ENCODE data around the gene SCARF2. TPM values are rescaled to one million over a fixed set of nuclear protein-coding genes. Genes with fewer than 3 reads are reported as not detected.

The SCARF2 gene
- total and polyA plus RNA-seq, 2 donors (not counting 1 experiment from before 2014, with no cell fraction given) = 0.86 to 1.3 TPM

DNA sequence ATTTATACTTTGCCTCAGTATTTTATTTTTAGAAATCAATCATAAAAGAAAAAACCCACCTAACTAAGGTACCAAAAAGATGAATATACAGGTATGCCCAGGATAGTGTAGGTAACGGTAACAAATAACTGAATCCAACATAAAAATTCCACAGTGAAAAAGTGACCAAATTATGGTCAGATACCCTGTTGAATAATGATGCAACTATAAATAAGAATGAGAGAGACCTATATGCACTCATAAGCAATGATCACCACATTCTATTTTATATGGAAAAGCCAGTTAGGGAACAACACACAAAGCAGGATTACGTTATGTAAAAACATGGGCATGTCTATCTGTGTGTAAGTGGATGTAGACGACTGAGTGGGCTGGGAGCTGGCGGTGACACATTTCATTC lies 50.7 kb downstream of the SCARF2 start:
- TF ChIP-seq EZH2 (IDR thresholded peaks at IDR 0.05; ENCODE audit: borderline replicate concordance, insufficient read depth, low read depth, low read length, poor library complexity, severe bottlenecking) = no peak
- TF ChIP-seq, protein P1, sequence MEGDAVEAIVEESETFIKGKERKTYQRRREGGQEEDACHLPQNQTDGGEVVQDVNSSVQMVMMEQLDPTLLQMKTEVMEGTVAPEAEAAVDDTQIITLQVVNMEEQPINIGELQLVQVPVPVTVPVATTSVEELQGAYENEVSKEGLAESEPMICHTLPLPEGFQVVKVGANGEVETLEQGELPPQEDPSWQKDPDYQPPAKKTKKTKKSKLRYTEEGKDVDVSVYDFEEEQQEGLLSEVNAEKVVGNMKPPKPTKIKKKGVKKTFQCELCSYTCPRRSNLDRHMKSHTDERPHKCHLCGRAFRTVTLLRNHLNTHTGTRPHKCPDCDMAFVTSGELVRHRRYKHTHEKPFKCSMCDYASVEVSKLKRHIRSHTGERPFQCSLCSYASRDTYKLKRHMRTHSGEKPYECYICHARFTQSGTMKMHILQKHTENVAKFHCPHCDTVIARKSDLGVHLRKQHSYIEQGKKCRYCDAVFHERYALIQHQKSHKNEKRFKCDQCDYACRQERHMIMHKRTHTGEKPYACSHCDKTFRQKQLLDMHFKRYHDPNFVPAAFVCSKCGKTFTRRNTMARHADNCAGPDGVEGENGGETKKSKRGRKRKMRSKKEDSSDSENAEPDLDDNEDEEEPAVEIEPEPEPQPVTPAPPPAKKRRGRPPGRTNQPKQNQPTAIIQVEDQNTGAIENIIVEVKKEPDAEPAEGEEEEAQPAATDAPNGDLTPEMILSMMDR (IDR thresholded peaks at IDR 0.05) = no peak
- WGBS (ENCODE audit: insufficient coverage) = no CpG with 5 or more reads among the region's 4 CpGs
- H4K20me1 ChIP-seq (ENCODE audit: control insufficient read depth, insufficient read depth, low read length, poor library complexity, severe bottlenecking) = no peaks in the 10 kb centered on the region
- Mint-ChIP-seq H3K27me3 (peaks cover 25% of the 10 kb centered on the region), H3K27ac (no peak overlapping the region), H3K4me1 (no peaks in the 10 kb centered on the region), H3K9me3 (ENCODE audit: insufficient read depth) (no peaks in the 10 kb centered on the region), H3K4me3 (no peak overlapping the region)
- no peaks in the 10 kb centered on the region for H3K36me3 ChIP-seq (replicated peaks in 1 of 2; ENCODE audit: control extremely low read depth in 1 of 2, control insufficient read depth in 1 of 2, extremely low read depth in 1 of 2, insufficient read depth in 2 of 2, low read length in 1 of 2)
- H3K9me3 ChIP-seq (ENCODE audit: control extremely low read depth in 1 of 3, control insufficient read depth in 2 of 3, insufficient read depth in 1 of 3, low read length in 2 of 3) = peaks cover 0 to 6% (median 0%) of the 10 kb centered on the region in 3 donors
- CTCF ChIA-PET = no interaction called here
- ATAC-seq (ENCODE audit: low read depth) (no peak), DNase-seq (no peak)
- H3K4me2 ChIP-seq (replicated peaks; ENCODE audit: low read depth, low read length, poor library complexity, severe bottlenecking) = no peak overlapping the region
- peaks cover 0 to 4% (median 3%) of the 10 kb centered on the region in 4 experiments for H3K27me3 ChIP-seq (replicated peaks in 1 of 4; ENCODE audit: control extremely low read depth in 1 of 4, control insufficient read depth in 3 of 4, insufficient read depth in 4 of 4, low read length in 3 of 4)
- POLR2A ChIA-PET = no interaction called here
- no peak overlapping the region for H2AFZ ChIP-seq (ENCODE audit: insufficient read depth, low read depth, low read length, poor library complexity, severe bottlenecking)
- no peaks in the 10 kb centered on the region for H3K79me2 ChIP-seq (ENCODE audit: control insufficient read depth, insufficient read depth, low read length)
- H3K9ac ChIP-seq (ENCODE audit: low read length) = no peak overlapping the region
- intact Hi-C loops (cut with micrococcal nuclease) = no loop called here
- no peak overlapping the region for H3K27ac ChIP-seq (ENCODE audit: low read length in 2 of 2)
- H3K4me1 ChIP-seq (ENCODE audit: control insufficient read depth in 2 of 2, insufficient read depth in 2 of 2, low read length in 2 of 2) = no peaks in the 10 kb centered on the region
- no peak overlapping the region for H3K4me3 ChIP-seq (ENCODE audit: control extremely low read depth in 1 of 5, extremely low read depth in 1 of 5, insufficient read depth in 1 of 5, low read depth in 2 of 5, low read length in 4 of 5)

DNA sequence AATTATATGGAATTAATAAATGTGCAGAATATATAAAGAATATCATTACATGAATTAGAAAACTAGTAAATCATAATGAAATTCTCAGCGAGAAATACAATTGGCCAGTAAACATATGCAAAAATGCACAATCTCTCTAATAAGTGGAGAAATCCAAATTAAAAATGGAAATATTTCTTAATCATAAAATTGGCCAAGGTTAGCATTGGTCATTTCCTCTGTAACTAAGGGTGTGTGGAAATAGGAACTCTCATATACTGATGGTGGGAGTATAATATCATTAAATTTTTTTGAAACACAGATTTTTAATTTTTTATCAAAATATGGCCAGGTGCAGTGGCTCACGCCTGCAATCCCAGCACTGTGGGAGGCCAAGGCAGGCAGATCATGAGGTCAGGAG lies 51.3 kb downstream of the SCARF2 start:
- H2AFZ ChIP-seq (ENCODE audit: insufficient read depth, low read depth, low read length, poor library complexity, severe bottlenecking) = no peak overlapping the region
- peaks cover 0 to 4% (median 3%) of the 10 kb centered on the region in 4 experiments for H3K27me3 ChIP-seq (replicated peaks in 1 of 4; ENCODE audit: control extremely low read depth in 1 of 4, control insufficient read depth in 3 of 4, insufficient read depth in 4 of 4, low read length in 3 of 4)
- ChIA-PET POLR2A (no interaction called here), CTCF (no interaction called here)
- no peak overlapping the region for H3K4me3 ChIP-seq (ENCODE audit: control extremely low read depth in 1 of 5, extremely low read depth in 1 of 5, insufficient read depth in 1 of 5, low read depth in 2 of 5, low read length in 4 of 5)
- no peaks in the 10 kb centered on the region for H3K36me3 ChIP-seq (replicated peaks in 1 of 2; ENCODE audit: control extremely low read depth in 1 of 2, control insufficient read depth in 1 of 2, extremely low read depth in 1 of 2, insufficient read depth in 2 of 2, low read length in 1 of 2)
- ATAC-seq (ENCODE audit: low read depth) = no peak
- H3K4me1 ChIP-seq (ENCODE audit: control insufficient read depth in 2 of 2, insufficient read depth in 2 of 2, low read length in 2 of 2) = no peaks in the 10 kb centered on the region
- TF ChIP-seq EZH2 (IDR thresholded peaks at IDR 0.05; ENCODE audit: borderline replicate concordance, insufficient read depth, low read depth, low read length, poor library complexity, severe bottlenecking) = no peak
- TF ChIP-seq, protein P1 (IDR thresholded peaks at IDR 0.05) = no peak
- no peak for DNase-seq
- no peak overlapping the region for H3K27ac ChIP-seq (ENCODE audit: low read length in 2 of 2)
- H3K79me2 ChIP-seq (ENCODE audit: control insufficient read depth, insufficient read depth, low read length) = no peaks in the 10 kb centered on the region
- Mint-ChIP-seq H3K27ac (no peak overlapping the region), H3K4me3 (no peak overlapping the region), H3K9me3 (ENCODE audit: insufficient read depth) (no peaks in the 10 kb centered on the region), H3K4me1 (no peaks in the 10 kb centered on the region), H3K27me3 (peaks cover 27% of the 10 kb centered on the region)
- no peaks in the 10 kb centered on the region for H4K20me1 ChIP-seq (ENCODE audit: control insufficient read depth, insufficient read depth, low read length, poor library complexity, severe bottlenecking)
- no peak overlapping the region for H3K4me2 ChIP-seq (replicated peaks; ENCODE audit: low read depth, low read length, poor library complexity, severe bottlenecking)
- H3K9me3 ChIP-seq (ENCODE audit: control extremely low read depth in 1 of 3, control insufficient read depth in 2 of 3, insufficient read depth in 1 of 3, low read length in 2 of 3) = peaks cover 0 to 6% (median 0%) of the 10 kb centered on the region in 3 donors
- H3K9ac ChIP-seq (ENCODE audit: low read length) = no peak overlapping the region
- no CpG with 5 or more reads among the region's 2 CpGs for WGBS (ENCODE audit: insufficient coverage)
- intact Hi-C loops (cut with micrococcal nuclease) = no loop called here

All from B cell (primary cell).